GM18519 (cell line): ENCODE measurements around the gene PGS1.

Experiments used
- ATAC-seq: cut with Tn5 transposase; IDR thresholded peaks from one replicate; pipeline ENCODE4 v1.9.1; 2021; ENCODE audit warnings: mild to moderate bottlenecking, moderate library complexity; ENCODE audit not compliant: unreplicated experiment, low FRiP score

Gene PGS1

DNA sequence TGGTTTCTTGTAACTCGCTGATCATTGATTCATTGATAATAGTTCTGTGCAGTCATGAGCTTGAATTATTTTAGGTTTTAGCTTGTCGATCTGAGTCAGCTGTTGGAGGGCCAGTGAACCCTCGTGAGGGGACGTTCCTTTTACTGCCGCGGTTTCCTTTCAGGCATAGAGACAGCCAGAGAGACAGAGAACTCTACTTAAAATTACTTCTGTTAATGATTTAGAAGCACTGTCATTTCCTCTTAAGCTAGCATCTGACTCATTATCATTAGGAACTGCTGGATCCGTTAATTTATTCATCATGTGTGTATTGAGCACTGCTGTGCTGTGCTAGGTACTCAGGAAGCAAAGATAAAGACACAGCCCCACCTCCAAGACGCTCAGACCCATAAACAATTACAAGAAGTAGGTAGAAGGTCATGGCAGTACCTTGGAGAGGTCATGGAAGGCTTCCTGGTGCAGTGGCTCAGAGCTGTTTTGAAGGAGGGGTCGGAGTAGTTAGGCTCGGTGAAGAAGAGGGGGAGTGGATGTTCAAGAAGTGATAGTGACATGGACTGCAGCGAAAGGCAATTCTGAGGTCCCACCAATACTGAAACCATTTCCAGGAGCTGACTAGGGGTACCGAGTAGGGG is 3.3 kb downstream of the PGS1 start:
- no peak for ATAC-seq

DNA sequence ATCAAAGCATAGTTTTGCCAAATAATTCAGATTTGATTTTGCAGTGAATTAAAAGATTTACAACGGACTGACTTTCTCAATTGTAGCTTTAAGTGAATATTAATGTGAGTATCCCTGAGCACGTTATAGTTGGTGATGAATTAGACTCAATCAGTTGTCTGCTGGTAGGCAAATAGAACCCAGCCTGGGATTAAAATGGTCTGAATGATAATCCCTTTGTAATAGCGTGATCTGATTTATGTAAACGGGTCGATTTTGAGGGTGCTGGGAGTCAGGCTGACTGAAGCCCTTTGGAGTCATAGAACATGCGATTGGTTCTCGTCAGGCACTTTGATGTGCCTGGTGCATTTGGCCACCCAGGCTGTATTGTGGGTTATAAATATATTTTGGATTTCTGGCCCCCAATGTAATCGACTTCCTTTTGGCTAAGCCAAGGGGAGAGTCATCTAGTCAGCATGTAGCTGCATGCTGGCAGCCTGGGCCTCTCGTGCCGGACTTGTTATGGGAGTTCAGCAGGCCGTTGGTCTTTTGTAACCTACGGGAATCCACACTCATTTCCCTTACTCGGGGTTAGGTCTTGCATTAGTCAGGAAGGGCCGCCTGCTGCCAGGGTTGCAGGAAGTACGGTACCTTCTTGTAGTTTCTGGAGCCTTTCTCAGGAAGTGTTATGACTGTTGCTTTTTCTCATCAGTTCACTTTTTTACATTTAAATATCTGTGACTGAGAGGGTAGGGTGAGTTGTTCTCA is 5.4 kb downstream of the PGS1 start:
- ATAC-seq, result no peak

- ATAC-seq, result no peak
These were observed 6.2 kb downstream of the PGS1 start for GRCh38 chr17:78384479-78385175.

GRCh38 chr17:78387977-78388941 is 9.8 kb downstream of the PGS1 start:
- no peak for ATAC-seq

- ATAC-seq, result no peak
These were observed 12.0 kb downstream of the PGS1 start for GRCh38 chr17:78390241-78391050.

- ATAC-seq, result no peak
These were observed 12.6 kb downstream of the PGS1 start for GRCh38 chr17:78391051-78391431.

DNA sequence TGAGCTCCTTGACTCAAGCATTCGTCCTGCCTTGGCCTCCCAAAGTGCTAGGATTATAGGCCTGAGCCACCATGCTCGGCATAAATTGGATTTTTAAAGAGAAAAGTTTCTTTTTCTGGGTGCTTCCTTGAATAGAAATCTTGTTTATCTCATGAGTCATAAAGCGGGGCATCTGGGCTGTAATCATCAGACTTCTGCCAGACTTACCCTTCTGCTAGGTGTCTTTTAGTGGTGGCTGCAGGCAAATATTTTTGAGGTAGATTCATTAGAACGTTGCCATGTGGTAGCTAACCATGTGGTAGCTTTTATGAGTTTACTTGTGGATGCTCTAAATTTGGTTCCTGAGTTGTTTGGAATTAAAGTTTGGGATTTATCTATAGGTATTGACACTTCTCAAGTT is 13.4 kb downstream of the PGS1 start:
- ATAC-seq, result no peak

DNA sequence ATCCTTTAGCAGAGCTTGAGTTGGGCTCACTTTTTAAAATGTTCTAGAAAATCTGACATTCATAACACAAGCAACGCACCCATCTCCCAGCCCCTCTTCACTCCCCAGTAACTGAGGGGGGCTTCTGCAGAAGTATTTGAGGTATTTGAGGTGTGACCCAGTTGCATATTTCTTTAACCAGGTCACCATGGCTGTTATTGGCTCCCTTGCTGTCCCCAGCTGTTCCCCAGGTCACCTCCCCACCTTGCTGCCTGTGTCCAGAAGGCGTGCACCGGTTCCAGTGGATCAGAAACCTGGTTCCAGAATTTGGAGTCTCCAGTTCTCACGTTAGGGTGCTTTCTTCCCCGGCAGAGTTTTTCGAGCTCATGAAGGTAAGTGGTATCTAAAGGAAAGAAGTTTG is 13.8 kb downstream of the PGS1 start:
- ATAC-seq, result no peak

DNA sequence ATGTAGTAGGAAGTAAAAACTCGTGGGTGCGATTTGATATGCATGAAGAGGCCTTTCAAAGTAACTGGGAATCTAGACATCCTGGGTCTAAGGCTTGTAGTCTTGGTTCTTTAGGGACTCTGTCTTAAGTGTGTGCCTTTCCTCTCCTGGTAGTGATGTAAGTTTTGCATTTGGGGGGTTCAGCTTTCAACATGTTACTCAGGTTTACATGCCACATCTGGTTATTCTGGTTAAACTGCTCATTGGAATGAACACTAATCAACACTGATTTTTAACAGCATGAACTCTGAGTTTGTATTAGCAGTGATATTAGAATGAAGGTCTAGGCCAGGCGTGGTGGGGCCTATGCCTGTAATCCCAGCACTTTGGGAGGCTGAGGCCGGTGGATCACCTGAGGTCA is 15.1 kb downstream of the PGS1 start:
- ATAC-seq, result no peak

GRCh38 chr17:78394209-78394608 is 15.8 kb downstream of the PGS1 start:
- ATAC-seq, result no peak

GRCh38 chr17:78395155-78395554 is 16.7 kb downstream of the PGS1 start:
- ATAC-seq, result no peak

DNA sequence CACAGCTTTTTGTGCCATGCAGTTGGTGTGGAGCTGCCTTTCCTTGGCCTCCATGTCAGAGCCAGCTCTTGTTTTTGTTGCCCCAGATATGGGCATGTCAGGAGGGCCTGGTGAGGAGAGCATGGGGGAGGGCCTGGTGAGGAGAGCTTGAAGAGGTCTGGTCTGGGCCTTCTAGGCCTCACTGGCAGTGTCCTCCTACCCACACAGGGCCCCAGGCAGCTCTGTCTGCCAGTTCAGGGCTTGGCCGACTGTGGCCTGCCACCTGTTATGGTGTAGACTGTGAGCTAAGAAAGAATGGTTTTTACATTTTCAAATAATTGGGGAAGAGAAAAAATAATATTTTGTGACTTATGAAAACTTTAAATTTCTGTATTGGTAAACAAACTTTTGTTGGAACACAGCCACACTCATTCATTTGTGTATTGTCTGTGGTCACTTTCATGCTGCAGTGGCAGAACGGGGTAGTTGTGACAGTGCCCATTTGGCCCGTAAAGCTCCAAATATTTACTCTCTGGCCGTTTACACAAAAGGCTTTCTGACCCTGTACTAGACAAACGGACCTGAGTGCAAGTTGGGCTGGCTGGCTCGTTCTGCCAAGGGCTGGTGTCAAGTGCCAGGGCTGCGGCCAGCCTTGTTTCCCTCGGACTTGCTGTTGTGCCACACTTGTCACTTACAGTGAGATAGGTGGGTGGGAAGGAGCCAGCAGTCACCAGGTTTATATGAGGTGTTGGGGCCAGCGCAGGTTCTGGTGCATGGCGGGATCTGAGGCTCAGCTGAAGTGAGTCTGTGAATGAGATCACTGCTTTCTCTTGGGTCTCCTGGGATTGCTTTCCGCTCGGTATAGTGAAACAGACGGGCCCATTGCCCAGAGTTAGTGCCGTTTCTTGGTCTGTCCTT is 18.2 kb downstream of the PGS1 start:
- no peak for ATAC-seq

- no peak for ATAC-seq
These were observed 19.2 kb downstream of the PGS1 start for GRCh38 chr17:78397681-78398101.

GRCh38 chr17:78398390-78398789 is 19.9 kb downstream of the PGS1 start:
- ATAC-seq, result no peak

DNA sequence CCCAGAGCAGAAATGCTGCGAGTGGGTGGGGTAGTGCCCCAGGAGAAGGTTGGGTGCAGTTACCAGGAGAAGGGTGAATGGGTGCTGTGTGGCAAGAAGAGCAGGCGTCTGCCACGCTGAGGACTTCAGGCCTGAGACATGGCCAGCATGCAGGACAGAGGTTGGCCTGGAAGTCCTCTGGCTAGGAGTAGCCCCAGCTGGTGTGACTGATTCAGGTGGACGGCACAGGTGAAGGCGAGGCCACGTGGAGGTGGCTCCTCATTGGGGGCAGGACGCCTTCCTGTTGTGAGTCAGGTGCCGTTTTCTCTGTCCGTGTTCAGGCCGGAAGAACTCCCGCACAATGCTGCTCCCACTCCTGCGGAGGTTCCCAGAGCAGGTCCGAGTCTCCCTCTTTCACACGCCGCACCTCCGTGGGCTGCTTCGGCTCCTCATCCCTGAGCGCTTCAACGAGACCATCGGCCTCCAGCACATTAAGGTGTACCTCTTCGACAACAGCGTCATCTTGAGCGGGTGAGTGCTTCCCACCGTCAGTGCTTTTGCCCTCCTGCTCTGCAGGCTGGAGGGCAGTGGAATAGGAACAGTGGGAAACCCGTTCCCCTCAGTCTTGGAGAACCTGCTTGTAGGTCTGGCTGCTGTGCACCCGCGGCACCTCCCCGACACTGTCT is 20.7 kb downstream of the PGS1 start:
- ATAC-seq, result no peak

- ATAC-seq, result no peak
These were observed 21.3 kb downstream of the PGS1 start for GRCh38 chr17:78399693-78400144.

GRCh38 chr17:78400581-78401240 is 22.3 kb downstream of the PGS1 start:
- ATAC-seq, result no peak

DNA sequence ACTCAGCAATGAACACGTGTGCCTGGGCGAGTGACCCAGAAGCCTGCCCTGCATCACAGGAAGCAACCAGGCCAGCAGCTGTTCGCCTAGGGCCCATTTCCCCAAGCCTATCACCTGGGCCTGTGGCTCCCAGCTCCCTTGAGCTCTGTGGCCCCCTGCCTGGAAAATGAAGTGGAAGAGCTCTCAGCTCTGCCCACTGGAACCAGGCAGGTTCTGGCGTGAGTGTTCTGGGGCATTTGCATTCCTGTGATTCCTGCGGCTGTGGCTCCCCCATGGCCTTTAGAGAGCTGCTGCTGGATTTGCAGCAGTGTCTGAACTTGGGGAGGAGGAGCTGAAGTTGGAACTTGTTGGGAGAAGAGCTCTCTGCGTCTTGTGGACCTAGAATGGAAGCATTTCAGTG is 22.8 kb downstream of the PGS1 start:
- ATAC-seq, result no peak
